GM12891 (cell line): ENCODE results near the gene IL15RA.

ENCODE experiments used
- POLR2A ChIP-seq: IDR thresholded peaks from 2 replicates; pipeline ENCODE4 v1.6.1; 2011; ENCODE audit warnings: low read depth, low read length, control low read depth
- POLR2AphosphoS5 ChIP-seq: IDR thresholded peaks from 2 replicates; pipeline ENCODE4 v1.6.1; 2011; ENCODE audit warnings: low read depth, low read length, control low read depth
- POU2F2 ChIP-seq: IDR thresholded peaks from 2 replicates; pipeline ENCODE4 v1.6.1; 2011; ENCODE audit warnings: low read depth, mild to moderate bottlenecking, control low read depth, low read length, moderate library complexity
- SPI1 ChIP-seq: IDR thresholded peaks from 2 replicates; pipeline ENCODE4 v1.6.1; 2011; ENCODE audit warnings: low read depth, low read length, control low read depth
- TAF1 ChIP-seq: IDR thresholded peaks from 2 replicates; pipeline ENCODE4 v1.6.1; 2011; ENCODE audit warnings: low read depth, low read length, control low read depth

DNA sequence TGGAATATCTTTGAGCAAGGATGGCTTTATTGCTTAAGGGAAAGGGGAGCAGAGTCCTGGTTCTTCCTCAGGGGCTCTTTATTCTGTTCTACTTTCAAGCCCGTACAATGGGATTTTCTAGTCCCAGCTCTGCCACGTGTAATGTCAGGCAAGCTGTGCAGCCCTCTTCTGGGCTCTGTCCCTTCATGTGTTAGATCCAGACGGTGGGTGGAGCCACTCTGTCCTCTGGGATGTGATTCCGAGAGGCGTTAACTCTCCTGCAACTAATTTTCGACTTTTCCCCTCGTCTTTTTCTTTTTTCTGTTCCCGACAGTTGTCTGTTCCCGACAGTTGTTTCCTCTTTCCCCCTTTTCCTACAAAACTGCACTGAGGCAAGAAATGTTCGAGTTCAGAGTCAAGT lies 52.5 kb downstream of the IL15RA start:
- no peak for TF ChIP-seq POLR2A
- no peak for TF ChIP-seq TAF1
- no peak for TF ChIP-seq POLR2AphosphoS5
- no peak for TF ChIP-seq POU2F2
- no peak for TF ChIP-seq SPI1
